Right lobe of liver (tissue), 4 donors: Measurements from ENCODE around the gene MYH14.

Experiments
- CTCF ChIP-seq, 4 donors: fragments of 200-600 bp in 3 of 4; fragments of 450-650 bp in 1 of 4; IDR thresholded peaks; one replicate each; pipeline versions ENCODE4 v1.5.1 to v1.8.0; 2016 to 2022; ENCODE audit warnings: antibody characterized with exemption in 4 of 4, mild to moderate bottlenecking in 2 of 4
- POLR2A ChIP-seq: fragments of 450-650 bp; IDR thresholded peaks from one replicate; pipeline ENCODE4 v1.6.1; 2017; ENCODE audit warnings: antibody characterized with exemption, mild to moderate bottlenecking
- donor health status: DM: no; HTN: no; CAD: no.
- donor health status: DM: no; HTN: no; CAD: no.
- donor health status: DM: no; HTN: yes; CAD: no.

DNA sequence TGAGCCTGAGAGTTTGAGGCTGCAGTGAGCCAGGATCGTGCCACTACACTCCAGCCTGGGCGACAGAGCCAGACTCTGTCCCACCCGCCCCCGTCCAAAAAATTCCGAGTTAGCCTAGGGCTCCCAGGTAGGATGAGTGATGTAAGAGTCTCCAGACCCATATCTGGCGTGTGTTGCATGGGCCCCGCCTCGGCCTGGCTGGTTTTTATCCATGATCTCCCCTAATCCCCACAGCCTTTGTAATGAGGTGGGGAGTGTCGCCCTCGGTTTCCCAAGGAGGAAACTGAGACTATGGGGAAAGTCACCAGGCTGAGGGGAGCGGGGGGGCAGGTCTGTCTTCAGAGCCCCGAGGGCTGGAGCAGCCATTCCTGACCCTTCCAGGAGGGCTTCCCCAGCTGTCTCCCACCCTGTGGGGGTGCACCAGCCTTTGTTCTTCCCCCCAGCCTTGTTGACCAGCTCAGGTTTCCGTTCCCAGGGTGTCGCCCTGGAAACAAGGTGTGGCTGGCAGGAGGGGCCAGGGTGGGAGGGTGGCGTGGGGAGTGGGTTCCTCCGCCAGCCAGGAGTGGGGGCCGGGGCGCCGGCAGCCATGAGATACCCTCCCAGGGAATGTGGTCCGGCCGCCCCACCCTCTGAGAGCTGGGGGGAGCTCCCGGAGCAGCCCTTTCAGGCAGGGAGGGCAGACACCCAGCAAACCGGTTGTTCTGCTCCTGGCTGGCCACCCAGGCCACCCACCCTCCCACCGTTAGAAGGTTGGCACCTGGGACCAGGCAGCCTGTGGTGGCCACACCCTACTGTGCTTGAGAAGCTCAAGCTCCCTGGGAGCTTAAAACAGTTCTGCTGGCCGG, 11.5 kb downstream of the MYH14 start:
- TF ChIP-seq CTCF (IDR thresholded peaks at IDR 0.05) (no peak), POLR2A (no peak)
